Gastroesophageal sphincter (tissue), 4 donors: ENCODE results near the gene TRAF3. TPM values are rescaled to one million over a fixed set of nuclear protein-coding genes. Genes with fewer than 3 reads are reported as not detected.
"Not testable (repeated sequence)": the region's sequence is repeated elsewhere in the genome, so short reads cannot be mapped to it uniquely, and the experiment has no call there.

Source experiments
- ATAC-seq: fragments of 150-250 bp; one replicate; pipeline ENCODE4 v1.9.1; 2016; ENCODE audit warnings: mild to moderate bottlenecking, moderate library complexity
- H3K27ac ChIP-seq, 4 donors: fragments of 200-600 bp; sonication (generic) in 3 of 4; 1 replicate in 3 of 4; 2 replicates in 1 of 4; pipeline ENCODE4 v1.5.1; 2016 to 2019
- H3K27me3 ChIP-seq: fragments of 200-600 bp; sonication (generic); one replicate; pipeline ENCODE4 v1.5.1; 2019
- H3K36me3 ChIP-seq, 2 donors: fragments of 200-600 bp; sonication (generic); one replicate each; pipeline ENCODE4 v1.5.1; 2019; ENCODE audit warnings: control low read depth in 1 of 2
- H3K4me1 ChIP-seq, 3 donors: fragments of 200-600 bp; sonication (generic); 1 replicate in 2 of 3; 2 replicates in 1 of 3; pipeline ENCODE4 v1.5.1; 2016 to 2019; ENCODE audit warnings: control low read depth in 2 of 3
- H3K4me3 ChIP-seq, 2 donors: fragments of 200-600 bp; sonication (generic); one replicate each; pipeline ENCODE4 v1.5.1; 2019; ENCODE audit warnings: mild to moderate bottlenecking in 1 of 2, moderate library complexity in 1 of 2
- H3K9me3 ChIP-seq, 3 donors: fragments of 200-600 bp; sonication (generic); one replicate each; pipeline ENCODE4 v1.5.1; 2017 to 2019; ENCODE audit warnings: control low read depth in 2 of 3
- CTCF ChIP-seq, 4 experiments: fragments of 200-600 bp in 2 of 4; fragments of 450-650 bp in 2 of 4; sonication (generic) in 1 of 4; IDR thresholded peaks; one replicate each; pipeline ENCODE4 v1.5.1; 2017 to 2019; ENCODE audit warnings: antibody characterized with exemption in 4 of 4, mild to moderate bottlenecking in 2 of 4, moderate library complexity in 2 of 4
- EP300 ChIP-seq: sonication (generic); formaldehyde crosslinking; IDR thresholded peaks from one replicate; pipeline ENCODE4 v1.6.1; 2017; ENCODE audit warnings: antibody characterized with exemption, mild to moderate bottlenecking
- POLR2A ChIP-seq, 2 donors: fragments of 450-650 bp; IDR thresholded peaks; one replicate each; pipeline ENCODE4 v1.6.1; 2017; ENCODE audit warnings: antibody characterized with exemption in 2 of 2, mild to moderate bottlenecking in 2 of 2, moderate library complexity in 1 of 2
- POLR2AphosphoS5 ChIP-seq: sonication (generic); formaldehyde crosslinking; IDR thresholded peaks from one replicate; pipeline ENCODE4 v1.6.1; 2017; ENCODE audit warnings: antibody characterized with exemption
- WGBS, 2 donors: methylation state at CpG; one replicate each; pipeline ENCODE4 v1.1.5; 2018; ENCODE audit warnings: low coverage in 1 of 2; 5-methylcytosine and 5-hydroxymethylcytosine counted together
- total RNA-seq, 4 donors: library from RNA; depleted of rRNA; stranded (reverse); fragments of >200 nt; gene quantifications; one replicate each; pipeline ENCODE4 v1.1.0, GENCODE V29; 2016

Gene TRAF3
- total RNA-seq, 4 donors from 2014 or later = 10.9 to 29.0 (median 18.7) TPM

- no peak overlapping the region for H3K4me3 ChIP-seq
- peaks cover 24% of the 10 kb centered on the region for H3K27me3 ChIP-seq
- no peaks in the 10 kb centered on the region for H3K36me3 ChIP-seq
- no peak overlapping the region for H3K27ac ChIP-seq
- no peak for ATAC-seq
- no peak for TF ChIP-seq CTCF (IDR thresholded peaks at IDR 0.05)
- TF ChIP-seq POLR2AphosphoS5 = no peak
- TF ChIP-seq POLR2A (IDR thresholded peaks at IDR 0.05) = no peak
- no peak for TF ChIP-seq EP300
- peaks cover 0 to 7% (median 0%) of the 10 kb centered on the region in 3 donors for H3K4me1 ChIP-seq
- H3K9me3 ChIP-seq = no peaks in the 10 kb centered on the region
- 58 to 65% methylated on average over 8 to 10 of the region's 10 CpGs for WGBS, 2 donors
Observed at GRCh38 chr14:102759456-102760187, 17.6 kb upstream of the TRAF3 start.

GRCh38 chr14:102760496-102761193 is 16.6 kb upstream of the TRAF3 start:
- H3K4me3 ChIP-seq = no peak overlapping the region
- H3K27ac ChIP-seq = no peak overlapping the region
- no peaks in the 10 kb centered on the region for H3K9me3 ChIP-seq
- 19 to 80% methylated on average over 1 to 4 of the region's 21 CpGs for WGBS, 2 donors
- no peak for TF ChIP-seq POLR2AphosphoS5
- TF ChIP-seq POLR2A (IDR thresholded peaks at IDR 0.05) = no peak
- no peak for TF ChIP-seq EP300
- TF ChIP-seq CTCF (IDR thresholded peaks at IDR 0.05) = no peak
- no peak for ATAC-seq
- peaks cover 0 to 7% (median 0%) of the 10 kb centered on the region in 3 donors for H3K4me1 ChIP-seq
- peaks cover 24% of the 10 kb centered on the region for H3K27me3 ChIP-seq
- H3K36me3 ChIP-seq = no peaks in the 10 kb centered on the region

GRCh38 chr14:102761206-102761605 is 16.0 kb upstream of the TRAF3 start:
- no peak overlapping the region for H3K27ac ChIP-seq
- peaks cover 0 to 7% (median 0%) of the 10 kb centered on the region in 3 donors for H3K4me1 ChIP-seq
- 52 to 80% methylated on average over 1 to 9 of the region's 15 CpGs for WGBS, 2 donors
- no peaks in the 10 kb centered on the region for H3K9me3 ChIP-seq
- no peak for TF ChIP-seq EP300
- TF ChIP-seq POLR2A (IDR thresholded peaks at IDR 0.05) = no peak
- no peak for TF ChIP-seq CTCF (IDR thresholded peaks at IDR 0.05)
- TF ChIP-seq POLR2AphosphoS5 = no peak
- H3K36me3 ChIP-seq = no peaks in the 10 kb centered on the region
- H3K27me3 ChIP-seq = peaks cover 24% of the 10 kb centered on the region
- no peak for ATAC-seq
- H3K4me3 ChIP-seq = no peak overlapping the region

- ATAC-seq = no peak
- WGBS, 2 donors = 67 to 88% methylated on average over 1 to 3 of the region's 11 CpGs
Observed at GRCh38 chr14:102764220-102764671, 13.0 kb upstream of the TRAF3 start.

GRCh38 chr14:102765770-102766169 is 11.5 kb upstream of the TRAF3 start:
- not testable (repeated sequence) for H3K9me3 ChIP-seq, H3K4me3 ChIP-seq

More at GRCh38 chr14:102764220-102764671, 13.0 kb upstream of the TRAF3 start:
- Histone ChIP-seq H3K27me3 (peaks cover 24% of the 10 kb centered on the region), H3K9me3 (no peaks in the 10 kb centered on the region), H3K4me1 (peaks cover 0 to 7% (median 0%) of the 10 kb centered on the region in 3 donors), H3K4me3 (no peak overlapping the region), H3K27ac (no peak overlapping the region), H3K36me3 (no peaks in the 10 kb centered on the region)
- TF ChIP-seq CTCF (IDR thresholded peaks at IDR 0.05) (no peak), POLR2A (IDR thresholded peaks at IDR 0.05) (no peak), POLR2AphosphoS5 (no peak), EP300 (no peak)

More at GRCh38 chr14:102765770-102766169, 11.5 kb upstream of the TRAF3 start:
- not testable (repeated sequence) for ATAC-seq, H3K4me1 ChIP-seq, H3K27ac ChIP-seq, H3K36me3 ChIP-seq
- 84 to 100% methylated on average over 1 to 7 of the region's 8 CpGs for whole genome bisulfite sequencing, 2 donors
- peaks cover 18% of the 10 kb centered on the region for H3K27me3 ChIP-seq
